DOHH2 (cell line): ENCODE data around the gene DNAAF3.

Source experiments
- H3F3A ChIP-seq: fragments of 200-600 bp; sonication (generic), shearing (Covaris generic); 2 replicates; pipeline ENCODE4 v1.6.0; 2016; ENCODE audit warnings: antibody characterized with exemption, mild to moderate bottlenecking; ENCODE audit not compliant: control insufficient read depth, insufficient read depth
- H3K27ac ChIP-seq: fragments of 200-600 bp; sonication (generic); 2 replicates; pipeline ENCODE4 v1.5.1; 2014; ENCODE audit warnings: low read depth, mild to moderate bottlenecking, low read length, moderate library complexity
- H3K27me3 ChIP-seq: fragments of 200-600 bp; sonication (generic); 2 replicates; pipeline ENCODE4 v1.6.1; 2014; ENCODE audit warnings: mild to moderate bottlenecking, low read length, mixed read lengths; ENCODE audit not compliant: control insufficient read depth
- H3K36me3 ChIP-seq: fragments of 200-600 bp; sonication (generic); 2 replicates; pipeline ENCODE4 v1.6.1; 2014; ENCODE audit warnings: mild to moderate bottlenecking, low read length, moderate library complexity, mixed read lengths; ENCODE audit not compliant: control insufficient read depth
- H3K4me1 ChIP-seq: fragments of 200-600 bp; sonication (generic); 2 replicates; pipeline ENCODE4 v1.6.1; 2014; ENCODE audit warnings: mild to moderate bottlenecking, low read length, mixed read lengths; ENCODE audit not compliant: control insufficient read depth
- H3K4me2 ChIP-seq: fragments of 200-600 bp; sonication (generic); 2 replicates; pipeline ENCODE4 v1.6.0; 2014; ENCODE audit warnings: mild to moderate bottlenecking, low read length, moderate library complexity
- H3K4me3 ChIP-seq: fragments of 200-600 bp; sonication (generic); 2 replicates; pipeline ENCODE4 v1.5.1; 2014; ENCODE audit warnings: mild to moderate bottlenecking, low read length, mixed read lengths
- H3K79me2 ChIP-seq: fragments of 200-600 bp; sonication (generic); 2 replicates; pipeline ENCODE4 v1.6.1; 2014; ENCODE audit warnings: mild to moderate bottlenecking, low read length, mixed read lengths; ENCODE audit not compliant: control insufficient read depth
- H3K9me2 ChIP-seq: fragments of 200-600 bp; sonication (generic); replicated peaks from 2 replicates; pipeline ENCODE4 v1.6.1; 2014; ENCODE audit warnings: mild to moderate bottlenecking, low read length, mixed read lengths; ENCODE audit not compliant: control insufficient read depth
- H3K9me3 ChIP-seq: fragments of 200-600 bp; sonication (generic); 2 replicates; pipeline ENCODE4 v1.6.1; 2014; ENCODE audit warnings: antibody characterized with exemption, low read length, mixed read lengths; ENCODE audit not compliant: control insufficient read depth, insufficient read depth
- H4K20me1 ChIP-seq: fragments of 200-600 bp; sonication (generic); 2 replicates; pipeline ENCODE4 v1.6.0; 2014; ENCODE audit warnings: low read depth, mild to moderate bottlenecking, antibody characterized with exemption, low read length, moderate library complexity; ENCODE audit not compliant: control insufficient read depth, insufficient read depth
- EZH2phosphoT487 ChIP-seq: fragments of 200-600 bp; sonication (generic); IDR thresholded peaks from 2 replicates; pipeline ENCODE4 v1.6.1; 2017; ENCODE audit warnings: borderline replicate concordance, mild to moderate bottlenecking, antibody characterized with exemption, low read length, moderate library complexity, mixed read lengths
- TF ChIP-seq, protein P1 (sequence below): fragments of 200-600 bp; sonication (generic); IDR thresholded peaks from one replicate; pipeline ENCODE4 v1.5.1; 2014; ENCODE audit warnings: antibody characterized with exemption, mild to moderate bottlenecking, low read depth, low read length; ENCODE audit not compliant: poor library complexity, severe bottlenecking

Gene DNAAF3

DNA sequence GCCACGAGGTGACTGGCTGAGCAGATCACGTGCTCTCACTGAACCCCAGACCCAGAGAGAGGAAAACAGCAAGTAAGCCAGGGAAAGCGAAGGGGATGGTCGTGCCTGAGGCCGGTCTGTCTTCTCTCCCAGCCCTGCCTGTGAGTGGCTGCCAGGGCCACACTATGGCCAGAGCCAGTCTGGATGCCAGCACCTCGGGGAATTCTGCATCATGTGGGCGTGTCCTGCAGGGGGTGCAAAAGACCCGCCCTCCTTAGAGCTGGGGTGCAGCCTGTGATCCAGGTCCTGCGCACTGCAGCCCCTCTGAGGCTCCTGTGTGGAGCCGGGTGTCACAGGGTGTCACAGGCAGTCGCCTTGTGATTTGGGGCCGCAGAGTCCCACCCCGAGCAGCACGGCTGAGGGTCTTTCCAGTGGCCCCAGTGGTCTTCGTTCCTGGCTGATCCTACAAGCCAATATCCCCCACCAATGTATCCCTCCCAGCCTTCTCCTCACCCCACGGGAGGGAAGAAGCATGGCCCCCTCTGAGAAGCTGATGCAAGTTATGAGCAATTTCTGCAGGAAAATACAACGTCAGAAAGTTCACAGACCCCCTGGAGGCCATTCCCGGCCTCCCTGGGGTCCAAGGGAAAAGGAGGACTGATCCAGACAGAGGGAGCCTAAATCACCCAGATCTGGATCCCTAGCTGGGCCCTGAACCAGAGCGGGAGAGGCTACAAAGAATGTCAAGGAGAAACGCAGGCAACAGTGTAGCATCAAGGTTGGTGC, 56.7 kb downstream of the DNAAF3 start:
- H3K9me2 ChIP-seq = no peaks in the 10 kb centered on the region
- no peaks in the 10 kb centered on the region for H3K27me3 ChIP-seq
- TF ChIP-seq, protein P1, sequence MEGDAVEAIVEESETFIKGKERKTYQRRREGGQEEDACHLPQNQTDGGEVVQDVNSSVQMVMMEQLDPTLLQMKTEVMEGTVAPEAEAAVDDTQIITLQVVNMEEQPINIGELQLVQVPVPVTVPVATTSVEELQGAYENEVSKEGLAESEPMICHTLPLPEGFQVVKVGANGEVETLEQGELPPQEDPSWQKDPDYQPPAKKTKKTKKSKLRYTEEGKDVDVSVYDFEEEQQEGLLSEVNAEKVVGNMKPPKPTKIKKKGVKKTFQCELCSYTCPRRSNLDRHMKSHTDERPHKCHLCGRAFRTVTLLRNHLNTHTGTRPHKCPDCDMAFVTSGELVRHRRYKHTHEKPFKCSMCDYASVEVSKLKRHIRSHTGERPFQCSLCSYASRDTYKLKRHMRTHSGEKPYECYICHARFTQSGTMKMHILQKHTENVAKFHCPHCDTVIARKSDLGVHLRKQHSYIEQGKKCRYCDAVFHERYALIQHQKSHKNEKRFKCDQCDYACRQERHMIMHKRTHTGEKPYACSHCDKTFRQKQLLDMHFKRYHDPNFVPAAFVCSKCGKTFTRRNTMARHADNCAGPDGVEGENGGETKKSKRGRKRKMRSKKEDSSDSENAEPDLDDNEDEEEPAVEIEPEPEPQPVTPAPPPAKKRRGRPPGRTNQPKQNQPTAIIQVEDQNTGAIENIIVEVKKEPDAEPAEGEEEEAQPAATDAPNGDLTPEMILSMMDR = no peak
- TF ChIP-seq EZH2phosphoT487 = no peak
- peaks cover 25% of the 10 kb centered on the region for H3K4me1 ChIP-seq
- H3F3A ChIP-seq = peaks cover 5% of the 10 kb centered on the region
- peaks cover 85% of the 10 kb centered on the region for H3K79me2 ChIP-seq
- H3K27ac ChIP-seq = no peak overlapping the region
- H3K4me2 ChIP-seq = no peak overlapping the region
- H4K20me1 ChIP-seq = peaks cover 11% of the 10 kb centered on the region
- H3K36me3 ChIP-seq = peaks cover 70% of the 10 kb centered on the region
- no peak overlapping the region for H3K4me3 ChIP-seq
- H3K9me3 ChIP-seq = no peaks in the 10 kb centered on the region
